CD4-positive, alpha-beta T cell treated with Interferon alpha-2 for 1 hour (primary cell): ENCODE data around the gene TRIL.

Experiments used
- DNase-seq, 2 donors: peaks; one replicate each; pipeline ENCODE4 v3.0.0-alpha.2; 2020 to 2022

TRIL gene, protein sequence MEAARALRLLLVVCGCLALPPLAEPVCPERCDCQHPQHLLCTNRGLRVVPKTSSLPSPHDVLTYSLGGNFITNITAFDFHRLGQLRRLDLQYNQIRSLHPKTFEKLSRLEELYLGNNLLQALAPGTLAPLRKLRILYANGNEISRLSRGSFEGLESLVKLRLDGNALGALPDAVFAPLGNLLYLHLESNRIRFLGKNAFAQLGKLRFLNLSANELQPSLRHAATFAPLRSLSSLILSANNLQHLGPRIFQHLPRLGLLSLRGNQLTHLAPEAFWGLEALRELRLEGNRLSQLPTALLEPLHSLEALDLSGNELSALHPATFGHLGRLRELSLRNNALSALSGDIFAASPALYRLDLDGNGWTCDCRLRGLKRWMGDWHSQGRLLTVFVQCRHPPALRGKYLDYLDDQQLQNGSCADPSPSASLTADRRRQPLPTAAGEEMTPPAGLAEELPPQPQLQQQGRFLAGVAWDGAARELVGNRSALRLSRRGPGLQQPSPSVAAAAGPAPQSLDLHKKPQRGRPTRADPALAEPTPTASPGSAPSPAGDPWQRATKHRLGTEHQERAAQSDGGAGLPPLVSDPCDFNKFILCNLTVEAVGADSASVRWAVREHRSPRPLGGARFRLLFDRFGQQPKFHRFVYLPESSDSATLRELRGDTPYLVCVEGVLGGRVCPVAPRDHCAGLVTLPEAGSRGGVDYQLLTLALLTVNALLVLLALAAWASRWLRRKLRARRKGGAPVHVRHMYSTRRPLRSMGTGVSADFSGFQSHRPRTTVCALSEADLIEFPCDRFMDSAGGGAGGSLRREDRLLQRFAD

DNA sequence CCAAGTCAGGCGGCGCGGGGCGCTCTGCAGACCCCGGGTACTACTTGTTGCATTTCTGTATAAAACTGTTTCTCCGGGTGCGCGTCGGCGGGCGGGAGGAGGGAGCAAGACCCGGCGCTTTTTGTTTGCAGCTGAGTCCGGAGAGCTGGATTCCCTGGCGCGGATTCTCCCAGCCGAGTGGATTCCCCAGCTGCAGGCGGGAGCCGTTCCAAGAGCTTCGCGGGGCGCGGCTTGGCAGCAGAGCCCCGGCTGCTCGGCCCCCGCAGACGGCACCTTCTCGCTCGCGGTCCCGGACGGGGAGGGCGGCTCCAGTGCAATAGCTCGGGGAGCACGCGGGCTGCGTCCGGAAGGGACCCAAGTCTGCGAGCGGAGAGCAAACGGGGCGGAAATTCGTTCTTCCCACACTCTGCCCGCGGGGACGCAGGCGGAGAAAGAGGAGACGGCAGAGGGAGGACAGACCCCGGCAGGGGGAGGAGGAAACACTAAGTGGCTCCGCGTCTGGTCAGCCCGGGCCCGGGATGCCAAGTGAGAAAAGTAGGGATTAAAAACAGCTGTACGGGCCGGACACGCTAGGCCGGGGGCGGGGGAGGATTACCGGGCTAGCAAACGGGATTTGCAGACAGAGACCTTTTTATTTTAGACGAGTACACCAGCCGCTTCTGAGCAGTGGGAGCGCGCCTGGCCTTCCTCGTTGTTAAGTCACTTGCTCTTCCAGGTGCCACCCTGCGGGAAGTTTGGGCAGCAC lies at the start of gene TRIL:
TRIL (minus strand) TSS at position 96 of the 745 bp plus-strand sequence. CDS start 284 bp downstream, outside the sequence.
- DNase-seq: no peak

DNA sequence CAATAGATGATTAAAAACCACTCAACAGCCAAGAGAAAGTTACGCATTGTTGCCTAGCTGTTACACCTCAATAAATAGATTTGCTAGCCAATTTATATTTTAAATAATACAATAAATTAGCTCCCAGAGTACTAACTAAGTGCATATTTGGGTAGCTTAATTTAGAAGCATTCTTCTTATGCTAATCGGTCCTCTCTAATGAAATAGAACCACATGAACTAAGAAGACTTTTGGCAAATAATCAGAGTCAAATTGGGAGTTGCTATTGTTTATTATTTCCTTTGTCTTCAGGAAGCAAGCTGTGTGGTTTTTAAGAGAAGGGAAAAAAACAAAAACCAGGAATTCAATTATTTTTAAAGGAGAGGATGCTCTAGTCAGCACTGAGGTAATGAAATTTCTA lies 49.0 kb upstream of the TRIL start:
- no peak for DNase-seq

DNA sequence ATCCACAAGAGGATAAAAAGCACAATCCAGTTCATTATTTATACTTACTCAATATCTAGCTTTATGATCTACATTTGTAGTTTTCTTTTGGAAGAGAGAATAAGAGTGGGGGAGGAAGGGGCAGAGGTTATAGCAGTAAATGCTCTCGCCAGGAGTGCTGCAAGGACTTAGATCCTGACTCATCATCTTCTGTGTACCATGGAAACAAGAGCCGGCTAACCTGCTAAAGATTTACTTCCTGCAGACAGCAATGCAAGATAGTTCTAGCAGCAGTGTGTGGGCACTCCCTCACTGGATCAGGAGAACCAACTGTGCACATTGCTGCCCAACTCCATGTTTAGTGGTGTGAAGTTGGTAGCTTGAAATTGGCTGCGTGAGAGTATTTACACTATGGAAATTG lies 47.7 kb upstream of the TRIL start:
- DNase-seq: no peak

DNA sequence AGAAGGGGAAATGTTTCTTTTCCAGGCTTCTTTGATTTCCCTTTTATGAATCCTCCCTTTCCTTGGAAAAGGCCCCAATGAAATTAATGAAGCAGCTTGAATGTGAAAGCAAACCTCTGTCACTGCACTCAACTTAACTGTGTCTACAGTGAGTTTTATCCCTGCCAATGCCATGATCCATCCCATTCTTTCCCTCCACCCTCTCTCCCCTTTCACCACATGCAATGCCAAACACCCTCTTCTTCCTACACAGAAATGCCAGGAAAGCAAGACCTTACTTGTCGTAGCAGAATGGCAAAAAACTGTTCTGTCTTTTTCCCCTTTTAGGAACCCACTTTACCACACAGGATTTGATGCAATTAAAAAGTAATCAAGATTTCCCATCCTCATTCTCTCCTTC lies 47.3 kb upstream of the TRIL start:
- DNase-seq: no peak

DNA sequence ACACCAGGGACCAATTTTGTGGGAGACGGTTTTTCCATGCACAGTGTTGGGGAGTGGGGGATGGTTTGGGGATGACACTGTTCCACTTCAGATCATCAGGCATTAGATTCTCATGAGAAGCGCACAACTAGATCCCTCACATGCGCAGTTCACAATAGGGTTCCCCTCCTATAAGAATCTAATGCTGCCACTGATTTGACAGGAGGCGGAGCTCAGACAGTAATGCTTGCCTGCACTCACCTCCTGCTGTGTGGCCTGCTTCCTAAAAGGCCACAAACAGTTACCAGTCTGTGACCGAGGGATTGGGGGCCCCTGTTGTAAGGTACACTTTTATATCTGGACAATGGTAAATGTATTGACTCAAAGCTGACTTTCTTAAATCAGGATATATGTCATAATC lies 45.6 kb upstream of the TRIL start:
- no peak for DNase-seq

DNA sequence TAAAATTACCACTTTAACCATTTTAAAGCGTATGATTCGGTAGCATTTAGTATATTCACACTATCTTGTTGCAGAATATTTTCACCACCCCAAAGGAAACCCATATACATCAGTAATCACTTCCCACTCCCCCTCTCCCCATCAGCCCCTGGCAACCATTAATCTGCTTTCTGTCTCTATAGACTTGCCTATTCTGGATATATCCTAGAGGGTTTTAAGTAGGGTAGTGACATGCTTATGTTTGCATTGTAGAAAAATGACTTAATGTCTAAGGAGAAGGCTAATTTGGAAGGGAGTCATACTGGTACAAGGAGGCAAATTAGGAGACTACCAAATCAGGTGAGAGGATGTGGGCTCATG lies 42.6 kb upstream of the TRIL start:
- DNase-seq: no peak

DNA sequence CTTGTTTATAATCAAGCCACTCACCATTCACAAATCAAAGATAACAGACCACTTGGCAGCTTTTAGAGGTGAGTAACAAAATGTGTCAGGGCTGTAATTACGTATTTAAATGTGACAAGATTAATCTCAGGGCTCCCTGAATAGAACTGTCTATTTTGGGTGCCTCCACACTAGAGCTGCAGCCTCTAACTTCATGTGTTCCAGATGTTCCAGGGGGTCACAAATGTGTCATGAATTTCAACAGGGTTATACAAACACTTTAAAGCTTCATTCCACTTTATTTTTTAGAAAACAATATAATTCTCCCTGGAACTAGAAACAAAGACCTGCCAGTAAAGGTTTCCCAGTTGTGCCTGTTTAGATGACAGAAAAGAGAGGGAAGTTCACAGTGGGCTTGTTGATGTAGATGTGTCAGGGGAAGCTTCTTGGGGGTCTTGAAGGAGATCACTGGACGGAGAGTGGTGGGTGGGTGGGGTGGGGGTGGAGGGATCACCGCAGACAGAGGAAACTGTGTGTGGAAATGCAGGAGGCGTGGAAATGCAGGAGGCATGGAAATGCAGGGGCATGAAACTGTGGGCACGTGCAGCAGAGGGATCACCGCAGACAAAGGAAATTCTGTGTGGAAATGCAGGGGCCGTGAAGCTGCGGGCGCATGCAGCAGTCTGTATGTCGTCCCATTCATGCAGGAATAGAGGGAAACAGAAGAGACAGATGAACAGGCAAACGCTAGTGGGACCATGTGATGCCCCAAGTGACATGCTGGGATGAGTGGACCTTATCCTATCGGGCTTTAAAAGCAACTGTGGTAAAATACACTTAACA lies 42.0 kb upstream of the TRIL start:
- no peak for DNase-seq

DNA sequence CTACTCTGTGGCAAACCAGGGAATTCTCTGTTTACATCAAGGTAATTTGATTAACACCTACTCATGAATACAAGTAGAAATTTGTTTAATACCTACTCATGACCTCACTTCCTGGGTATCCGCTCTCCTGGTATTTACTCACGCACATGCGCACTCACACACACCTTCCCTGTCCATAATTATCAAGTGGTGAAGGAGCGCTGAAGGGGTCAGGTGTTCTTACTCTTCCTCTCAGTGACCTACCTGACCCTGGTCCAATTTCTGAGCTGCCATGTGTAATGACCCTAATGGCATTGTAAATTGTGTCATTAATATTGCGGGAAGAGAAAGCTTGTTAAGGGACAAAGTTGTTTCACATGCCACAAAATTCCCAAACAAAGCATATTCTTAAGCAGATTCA lies 41.3 kb upstream of the TRIL start:
- DNase-seq: no peak

DNA sequence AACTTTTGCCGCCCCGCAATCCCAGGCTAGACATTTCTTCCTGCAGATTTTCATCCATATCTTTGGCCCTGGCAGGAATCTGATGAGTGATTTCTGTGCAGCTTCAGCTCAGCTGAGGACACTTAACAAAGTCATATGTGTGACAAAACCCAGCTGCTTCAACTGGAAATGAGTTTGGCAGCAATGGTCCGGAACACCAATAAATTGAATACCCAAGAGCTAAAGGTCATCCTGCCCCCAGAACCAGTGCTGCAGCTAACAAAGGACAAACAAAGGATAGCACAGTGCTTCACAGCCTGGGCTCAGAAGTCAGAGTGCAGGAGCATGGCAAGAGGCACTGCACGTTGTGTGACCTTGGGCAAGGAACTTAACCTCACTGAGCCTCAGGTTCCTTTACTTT lies 40.0 kb upstream of the TRIL start:
- no peak for DNase-seq

DNA sequence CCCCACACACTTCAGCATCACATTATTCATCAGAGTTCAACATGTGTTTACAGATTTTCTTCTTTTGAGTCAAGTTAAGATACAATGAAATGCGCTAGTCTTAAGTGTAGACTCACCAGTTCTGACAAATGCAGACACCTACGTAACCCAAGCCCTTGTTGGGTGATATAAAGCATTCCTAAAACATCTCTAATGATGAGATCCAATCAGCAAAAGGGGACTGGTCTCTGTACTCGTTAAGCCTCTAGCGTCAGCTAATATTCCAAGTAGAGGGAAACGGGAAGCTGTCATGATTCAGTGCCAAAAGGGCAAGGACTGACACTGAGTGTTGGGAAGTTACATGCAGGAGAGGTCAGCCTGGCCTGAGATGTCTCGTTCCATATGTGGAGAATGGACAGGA lies 38.7 kb upstream of the TRIL start:
- no peak for DNase-seq

DNA sequence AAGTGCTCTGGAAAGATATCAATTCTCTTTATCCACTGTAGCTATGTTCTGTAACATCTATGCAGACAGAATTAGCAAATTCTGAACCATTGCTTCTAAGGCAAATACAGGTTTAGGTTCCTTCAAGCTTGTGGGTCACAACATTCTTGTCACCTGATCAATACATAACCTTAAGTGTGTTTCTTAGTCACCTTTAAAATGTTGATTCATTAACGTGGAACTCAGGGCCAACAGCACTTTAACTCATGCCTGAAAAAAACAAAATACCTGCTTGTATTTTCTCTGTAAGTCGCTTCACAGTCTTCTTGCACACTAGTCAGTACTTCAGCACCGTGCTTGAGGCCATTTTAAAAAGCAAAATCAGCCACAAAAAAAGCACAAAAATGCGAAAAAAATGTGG lies 35.2 kb upstream of the TRIL start:
- no peak for DNase-seq

DNA sequence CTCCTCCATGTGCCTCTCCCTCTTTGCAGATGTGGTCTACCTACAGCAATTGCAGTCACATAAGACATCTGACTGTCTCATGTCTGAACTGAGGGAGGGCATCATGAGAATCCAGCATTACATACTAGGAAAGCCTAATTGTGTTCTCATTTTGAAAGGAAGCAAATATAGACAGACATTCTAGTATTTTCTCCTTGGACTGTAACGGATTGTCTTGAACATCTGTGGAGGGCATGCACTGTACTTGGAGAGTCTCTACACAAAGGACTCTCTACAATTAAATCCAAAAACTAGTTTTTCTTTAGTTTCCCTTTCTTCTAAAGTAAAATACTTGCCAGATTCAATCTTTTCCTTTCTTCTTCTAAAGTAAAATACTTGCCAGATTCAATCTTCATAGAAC lies 34.7 kb upstream of the TRIL start:
- DNase-seq: no peak

DNA sequence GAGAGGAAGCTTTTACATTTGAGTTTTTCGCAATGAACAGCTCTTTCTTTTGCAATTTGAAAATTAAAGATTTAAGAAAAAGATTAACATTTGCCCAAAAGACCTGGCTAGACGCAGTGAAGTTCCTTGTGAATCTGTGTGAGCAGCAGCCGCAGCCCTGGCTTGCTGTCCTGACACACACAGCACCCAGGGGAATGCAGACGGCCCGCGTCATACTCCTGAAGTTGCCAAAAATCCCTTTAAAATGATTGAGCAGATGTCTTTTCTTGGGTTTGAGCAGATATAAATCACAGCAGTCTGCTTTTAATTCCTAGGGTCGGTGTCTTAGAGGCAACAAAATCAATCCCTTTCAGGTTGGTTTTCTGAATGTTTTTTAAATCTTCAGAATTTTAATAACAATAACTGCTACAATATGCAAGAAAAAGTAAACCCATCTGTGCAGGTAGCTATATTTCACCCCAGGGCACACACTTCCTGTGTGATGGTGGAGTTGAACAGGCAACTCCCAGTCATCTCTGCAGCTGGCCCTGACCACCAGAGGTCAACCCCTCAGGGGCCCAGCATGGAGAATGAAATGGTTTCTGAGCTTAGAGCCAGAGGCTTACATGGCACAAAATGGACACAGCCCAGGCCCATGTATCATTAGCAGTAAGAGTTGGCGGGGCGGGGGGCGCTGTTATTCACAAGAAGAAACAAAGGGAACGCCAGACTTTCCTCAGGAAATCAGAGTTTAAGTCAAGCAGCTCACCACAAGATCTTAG lies 32.2 kb upstream of the TRIL start:
- DNase-seq: no peak

DNA sequence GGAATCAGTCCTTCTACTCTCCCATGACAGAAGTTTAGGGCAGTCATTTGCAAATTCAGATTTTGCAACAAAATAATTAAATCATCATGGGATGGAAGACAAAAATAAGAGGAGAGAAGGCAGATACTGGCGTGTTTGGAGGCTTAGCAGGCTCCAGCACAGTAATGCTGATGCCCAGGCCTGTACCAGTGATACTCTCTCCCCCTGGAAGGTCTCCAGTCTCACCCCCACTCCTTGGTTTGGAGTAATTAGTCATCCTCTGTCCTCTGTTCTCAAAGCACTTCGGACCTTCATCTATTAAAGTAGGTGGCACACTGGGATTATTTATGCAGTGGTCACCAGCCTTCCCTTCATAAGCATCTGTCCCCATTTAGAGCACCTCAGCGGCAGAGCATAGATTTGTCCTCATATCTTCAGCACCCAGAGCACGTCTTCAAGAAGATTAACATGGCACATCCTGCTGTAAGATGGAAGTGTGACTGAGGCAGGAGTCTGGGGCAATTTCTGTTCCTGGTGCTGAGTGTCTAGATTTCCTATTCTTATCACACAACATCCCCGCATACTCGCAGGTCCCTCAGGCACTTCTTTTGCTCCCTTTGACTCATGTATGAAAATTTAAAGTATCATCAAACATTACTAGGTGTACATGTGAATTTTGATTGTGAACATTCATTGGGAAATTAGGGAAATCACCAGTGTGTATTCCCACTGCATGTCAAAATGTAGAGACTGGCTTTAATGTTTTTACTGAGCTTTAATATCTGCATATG lies 31.3 kb upstream of the TRIL start:
- DNase-seq: no peak

DNA sequence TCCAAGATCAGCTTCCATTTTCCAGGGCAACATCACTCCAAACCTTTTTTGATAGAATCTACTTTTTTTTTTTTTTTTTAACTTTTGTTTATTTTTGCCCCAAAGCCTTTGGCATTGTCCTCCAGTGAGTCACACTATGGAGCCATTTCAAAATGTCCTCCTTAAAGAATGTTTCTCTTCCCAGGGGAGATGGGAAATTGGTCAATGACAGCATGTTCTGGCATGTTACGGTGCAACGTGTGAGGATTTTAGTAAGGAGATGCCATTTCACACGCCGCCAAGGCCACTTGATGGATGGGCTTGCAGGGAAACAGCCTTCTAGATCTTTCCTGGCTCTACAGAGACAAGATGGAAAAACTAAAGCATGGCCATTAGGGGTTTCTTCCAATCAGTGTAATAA lies 30.7 kb upstream of the TRIL start:
- DNase-seq: no peak

DNA sequence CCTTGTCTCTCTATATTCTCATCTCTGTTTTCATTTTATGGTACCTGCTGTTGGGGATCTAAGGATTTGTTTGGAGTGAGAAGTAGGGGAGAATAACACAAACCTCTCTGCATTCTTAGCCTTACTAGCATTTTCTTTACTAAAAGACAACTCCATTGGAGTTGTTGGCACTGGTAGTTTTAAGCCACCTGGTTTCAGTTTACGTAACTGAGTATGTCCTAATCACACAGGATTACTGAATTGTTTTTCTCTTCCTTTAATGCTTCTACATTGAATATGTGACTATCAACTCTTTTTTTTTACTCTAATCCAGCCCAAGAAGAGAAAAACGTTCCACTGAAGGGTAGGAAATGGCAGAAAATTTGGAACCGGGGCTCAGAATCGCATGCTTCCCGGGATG lies 30.0 kb upstream of the TRIL start:
- DNase-seq: no peak

DNA sequence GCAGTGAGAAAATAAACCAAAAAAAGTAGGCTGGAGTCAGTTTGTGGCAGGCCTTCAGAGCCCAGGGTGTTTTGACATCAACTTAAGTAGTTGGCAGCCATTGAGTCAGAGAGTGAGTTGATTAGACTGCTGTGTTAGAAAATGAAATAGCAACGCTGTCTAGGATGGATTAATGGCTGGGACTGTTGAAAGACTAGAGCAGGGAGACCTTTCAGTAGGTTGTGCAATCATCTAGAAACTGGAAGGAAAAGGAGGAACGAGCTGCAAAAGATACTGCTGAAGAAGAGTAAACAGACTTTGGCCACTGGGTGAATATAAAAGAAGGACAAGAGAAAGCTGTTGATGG lies 28.6 kb upstream of the TRIL start:
- DNase-seq: no peak

DNA sequence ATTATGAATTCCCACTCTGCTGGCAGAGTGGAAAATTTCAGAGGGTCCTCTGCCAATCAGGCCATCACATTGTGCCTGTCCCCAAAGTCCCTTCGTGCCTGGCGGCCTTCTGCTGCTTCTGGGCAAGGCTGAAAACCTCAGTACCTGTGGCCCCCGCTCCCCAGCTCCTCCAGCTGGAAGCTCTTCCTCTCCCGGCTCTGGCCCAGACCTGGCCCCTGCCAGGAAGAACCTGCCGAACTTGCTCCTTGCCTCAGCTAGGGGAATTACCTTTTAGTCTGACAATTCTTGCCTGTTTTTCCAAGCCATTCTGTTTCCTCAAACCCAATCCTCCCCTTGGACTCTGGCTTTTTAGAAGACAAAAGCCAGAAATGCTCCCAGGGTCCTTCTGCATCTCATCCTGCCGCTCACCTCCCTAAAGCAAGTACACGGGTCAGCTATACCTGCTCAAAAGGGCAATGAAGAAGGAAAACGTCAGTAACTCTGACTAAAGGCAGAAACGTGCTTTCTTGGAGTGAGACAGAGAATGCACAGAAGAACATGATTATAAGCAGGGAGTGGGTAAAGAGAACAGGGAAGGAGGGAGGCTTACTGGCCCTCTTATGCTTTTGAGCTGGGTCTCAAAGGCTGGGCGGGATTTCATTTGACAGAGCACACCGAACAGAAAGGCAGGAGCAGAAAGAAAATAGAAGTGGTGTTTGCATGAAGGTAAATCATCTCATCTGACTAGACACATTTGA lies 28.1 kb upstream of the TRIL start:
- DNase-seq: no peak

DNA sequence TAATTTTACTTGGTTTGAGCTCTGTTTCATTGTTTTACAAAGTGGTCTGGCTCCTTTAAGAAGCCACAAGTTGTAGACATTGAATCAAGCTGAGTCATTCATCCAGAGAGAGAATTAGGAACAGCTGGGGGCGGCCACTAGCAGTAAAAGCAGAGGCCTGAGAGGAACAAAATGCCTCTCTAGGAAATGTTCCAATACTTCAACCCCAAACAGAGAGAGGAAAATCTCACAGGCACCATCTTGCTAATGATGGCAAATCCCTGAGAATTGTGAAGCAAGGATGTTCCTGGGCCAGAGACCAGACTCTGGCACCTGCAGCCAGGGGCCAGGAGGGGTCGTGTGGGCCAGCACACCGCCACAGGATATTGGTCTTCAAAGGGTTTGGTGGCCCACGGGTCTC lies 26.5 kb upstream of the TRIL start:
- DNase-seq: no peak

DNA sequence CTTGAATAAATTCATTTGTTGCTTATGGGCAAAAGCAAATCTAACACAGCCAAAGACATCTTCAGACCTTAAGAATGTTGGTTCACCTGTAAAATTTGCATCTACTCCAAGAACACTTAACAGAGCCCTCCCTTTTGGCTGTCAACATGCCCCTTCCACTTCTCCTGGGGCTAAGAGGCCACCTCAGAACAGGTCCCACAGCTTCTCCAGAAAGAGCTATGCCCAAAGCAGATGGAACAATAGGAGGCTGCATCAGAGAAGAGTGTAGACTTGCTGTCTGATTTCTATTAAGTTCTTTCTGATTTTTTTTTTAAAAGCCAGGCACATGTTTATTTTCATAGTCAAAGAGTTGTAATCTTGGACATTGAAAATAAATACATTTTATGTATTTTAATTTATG lies 26.1 kb upstream of the TRIL start:
- DNase-seq: no peak
